ENCODE measurements around the gene AKT2. TPM values are rescaled to one million over a fixed set of nuclear protein-coding genes. Genes with fewer than 3 reads are reported as not detected.

AKT2 gene
- total RNA-seq, 1 experiment from 2014 or later: 150 TPM

GRCh38 chr19:40217027-40217810 lies 67.9 kb downstream of the AKT2 start:
- Histone ChIP-seq H3K79me2 (ENCODE audit: insufficient read depth, low read length) (no peaks in the 10 kb centered on the region), H4K20me1 (ENCODE audit: control insufficient read depth, insufficient read depth, insufficient read length) (no peaks in the 10 kb centered on the region), H2BK12ac (ENCODE audit: insufficient read length, low read depth, low read length) (no peak overlapping the region), H2BK120ac (ENCODE audit: low read depth, low read length, poor library complexity, severe bottlenecking) (no peak overlapping the region), H3K9me3 (ENCODE audit: control insufficient read depth, low read depth, low read length) (no peaks in the 10 kb centered on the region), H3K23ac (ENCODE audit: insufficient read length, low read depth, low read length) (no peak overlapping the region), H4K5ac (ENCODE audit: insufficient read length, low read depth, low read length) (no peak overlapping the region), H4K8ac (replicated peaks; ENCODE audit: insufficient read length, low read depth, low read length) (no peak overlapping the region), H3K27ac (ENCODE audit: insufficient read length, low read depth, low read length) (no peak overlapping the region), H3K79me1 (ENCODE audit: insufficient read depth, low read depth, low read length, poor library complexity, severe bottlenecking) (no peaks in the 10 kb centered on the region), H3K9ac (ENCODE audit: extremely low read depth, insufficient read length, low read length) (no peak overlapping the region), H3K4me2 (ENCODE audit: insufficient read depth, insufficient read length, low read length) (peak overlapping the region; percentile 65), H2BK20ac (ENCODE audit: low read depth, low read length, poor library complexity, severe bottlenecking) (no peak overlapping the region), H3K18ac (ENCODE audit: insufficient read length, low read depth, low read length) (no peak overlapping the region), H3K4me1 (ENCODE audit: insufficient read depth, low read length) (no peaks in the 10 kb centered on the region), H2AFZ (ENCODE audit: low read length) (no peak overlapping the region), H3K23me2 (ENCODE audit: insufficient read length, low read depth, low read length, poor library complexity, severe bottlenecking) (no peaks in the 10 kb centered on the region), H3K4ac (ENCODE audit: low read depth, low read length) (no peak overlapping the region), H2AK5ac (ENCODE audit: insufficient read length, low read length) (no peak overlapping the region), H2BK15ac (ENCODE audit: low read depth, low read length) (no peak overlapping the region), H4K91ac (ENCODE audit: insufficient read length, low read depth, low read length) (no peak overlapping the region), H3K27me3 (ENCODE audit: insufficient read depth, low read length) (no peaks in the 10 kb centered on the region; the same call in 1 of the 2 replicates), H3K14ac (ENCODE audit: insufficient read depth, low read length) (no peak overlapping the region), H2BK5ac (ENCODE audit: insufficient read length, low read length) (no peak overlapping the region), H3T11ph (ENCODE audit: low read length) (no peak overlapping the region), H3K56ac (ENCODE audit: insufficient read length, low read depth, low read length) (no peak overlapping the region)
- TF ChIP-seq CTCF (conservative IDR thresholded peaks at IDR 0.05): peak; percentile 93
- WGBS (ENCODE audit: extremely low coverage, insufficient read length, low lambda C conversion rate): no CpG with 5 or more reads among the region's 54 CpGs
- DNase-seq: peak; percentile 87
- Mint-ChIP-seq H3K36me3 (ENCODE audit: insufficient read depth in 1 of 3, low read depth in 3 of 3) (peaks cover 2 to 10% (median 4%) of the 10 kb centered on the region in 3 experiments; a peak in 5 of 7 replicates), H3K4me1 (peaks cover 10 to 15% of the 10 kb centered on the region in 2 experiments), H3K27me3 (ENCODE audit: low read depth) (peaks cover 45% of the 10 kb centered on the region), H3K9me3 (peaks cover 3 to 4% of the 10 kb centered on the region in 2 experiments), H3K4me3 (peak overlapping the region; percentile 44 to 59), H3K27ac (no peak overlapping the region)
